ENCODE data around the gene SLC16A10.
A peak's percentile ranks its signal among the peaks of the same experiment; 100 is the strongest.
"Not testable (repeated sequence)": the region's sequence is repeated elsewhere in the genome, so short reads cannot be mapped to it uniquely, and the experiment has no call there.

The SLC16A10 gene

GRCh38 chr6:111087871-111088667, 766 bp downstream of the SLC16A10 start:
- DNase-seq, result peak; percentile 49

GRCh38 chr6:111088668-111089003, 1.3 kb downstream of the SLC16A10 start:
- DNase-seq, result no peak

GRCh38 chr6:111090766-111091165, 3.5 kb downstream of the SLC16A10 start:
- no peak for DNase-seq

GRCh38 chr6:111091987-111092386, 4.7 kb downstream of the SLC16A10 start:
- no peak for DNase-seq

- not testable (repeated sequence) for DNase-seq
Observed at GRCh38 chr6:111095488-111095887, 8.2 kb downstream of the SLC16A10 start.

DNA sequence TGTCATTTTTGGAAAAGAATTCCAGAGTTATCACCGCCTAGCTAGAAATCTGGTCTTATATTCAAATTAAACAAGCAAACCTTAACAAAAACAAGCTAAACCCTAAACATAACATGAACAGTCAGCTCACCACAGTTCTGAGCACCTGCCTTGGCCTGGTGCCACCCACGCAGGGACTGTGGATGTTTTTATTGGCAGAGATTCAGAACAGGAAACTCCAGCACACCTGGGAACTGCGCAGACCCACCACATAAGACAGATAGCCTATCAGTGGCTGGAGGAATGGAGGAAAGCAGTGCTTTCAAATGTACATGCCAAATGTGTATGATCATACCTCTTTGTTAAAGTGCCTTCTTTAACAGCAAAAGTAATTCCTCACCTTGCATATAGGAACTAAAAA, 8.9 kb downstream of the SLC16A10 start:
- peak; percentile 34 for DNase-seq

GRCh38 chr6:111098597-111098996, 11.3 kb downstream of the SLC16A10 start:
- DNase-seq, result no peak

DNA sequence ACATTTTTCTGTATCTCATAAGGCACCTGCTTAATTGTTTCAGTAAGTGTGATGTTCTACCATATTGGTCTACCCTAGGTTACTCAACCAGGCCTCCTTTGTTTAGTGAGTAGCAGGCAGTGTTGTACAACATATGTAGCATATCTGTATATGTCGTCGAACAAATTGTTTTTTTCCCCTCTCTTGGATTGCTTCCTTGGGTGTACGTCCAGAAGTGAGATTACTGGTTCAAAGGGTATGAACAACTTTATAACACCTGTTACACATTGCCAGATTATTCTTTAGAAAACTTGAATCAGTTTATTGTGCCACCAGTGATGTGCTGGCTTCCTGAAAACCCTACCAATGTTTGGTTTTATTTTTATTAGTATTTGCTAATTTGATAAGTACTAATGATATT, 14.7 kb downstream of the SLC16A10 start:
- DNase-seq, result no peak

DNA sequence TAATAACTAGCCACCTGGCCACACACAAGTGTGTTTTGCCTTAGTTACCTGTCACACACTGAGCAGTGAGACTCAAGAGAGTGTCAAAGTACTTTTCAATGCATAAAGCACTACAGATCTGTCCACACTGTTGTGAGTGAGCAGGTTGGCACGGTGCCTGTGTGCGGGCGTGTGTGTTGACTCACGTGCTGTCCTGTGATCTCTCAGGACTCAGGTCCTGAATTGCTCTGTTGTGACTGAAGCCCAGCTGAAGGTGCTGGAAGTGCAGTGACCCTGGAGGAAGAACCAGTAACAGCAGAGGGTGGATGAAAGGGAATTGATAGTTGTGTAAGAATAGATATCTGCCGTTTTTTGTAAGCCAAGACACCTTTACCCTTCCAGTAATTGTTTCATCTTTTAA, 18.3 kb downstream of the SLC16A10 start:
- no peak for DNase-seq

DNA sequence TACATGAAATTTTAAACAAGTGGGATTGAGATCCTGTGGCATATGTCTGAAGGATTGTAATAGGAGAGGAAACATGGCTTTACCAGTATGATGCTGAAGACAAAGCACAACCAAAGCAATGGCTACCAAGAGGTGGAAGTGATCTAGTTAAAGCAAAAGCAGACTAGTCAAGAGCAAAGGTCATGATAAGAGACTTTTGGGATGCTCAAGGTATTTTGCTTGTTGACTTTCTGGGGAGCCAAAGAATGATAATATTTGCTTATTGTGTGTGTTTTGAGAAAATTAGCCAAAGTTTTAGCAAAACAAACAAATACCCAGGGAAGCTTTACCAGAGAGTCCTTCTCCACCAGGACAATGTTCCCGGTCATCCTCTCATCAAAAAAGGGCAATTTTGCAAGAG, 20.3 kb downstream of the SLC16A10 start:
- no peak for DNase-seq

- no peak for DNase-seq
Observed at GRCh38 chr6:111110036-111110435, 22.7 kb downstream of the SLC16A10 start.

DNA sequence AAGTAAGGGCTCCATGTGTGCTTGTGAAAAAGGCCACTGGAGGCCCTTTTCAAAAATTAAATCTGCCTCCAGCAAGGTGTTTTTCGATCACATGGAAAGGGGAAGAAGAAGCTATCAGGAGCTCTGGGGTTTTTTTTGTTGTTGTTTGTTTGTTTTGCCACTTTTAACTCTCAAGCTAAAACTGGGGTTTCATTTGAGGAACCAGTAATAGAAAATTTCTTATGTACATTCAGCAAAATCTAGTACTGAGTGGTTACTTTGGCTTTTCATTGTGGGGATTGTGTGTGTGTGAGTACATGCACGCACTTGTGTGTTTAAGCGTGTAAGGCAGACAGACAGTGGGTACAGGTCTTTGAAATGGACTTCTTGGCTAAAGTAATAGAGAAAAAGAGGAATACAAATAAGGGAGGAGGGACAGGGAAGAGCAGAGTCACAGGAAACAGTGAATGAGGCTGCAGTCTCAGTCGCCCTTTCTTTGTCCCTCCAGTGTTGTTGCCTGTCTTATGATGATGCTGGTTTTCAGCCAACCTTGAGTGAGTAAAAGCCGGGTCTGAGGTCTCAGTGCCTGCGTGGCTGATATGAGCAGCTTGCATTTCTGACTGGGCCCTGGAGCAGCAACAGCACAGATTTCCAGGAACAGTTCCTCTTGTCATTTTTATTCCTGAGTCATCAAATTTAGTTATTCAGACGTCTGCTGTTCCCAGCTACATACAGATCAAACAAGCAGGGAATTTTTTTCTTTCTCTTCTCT, 26.2 kb downstream of the SLC16A10 start:
- no peak for DNase-seq

DNA sequence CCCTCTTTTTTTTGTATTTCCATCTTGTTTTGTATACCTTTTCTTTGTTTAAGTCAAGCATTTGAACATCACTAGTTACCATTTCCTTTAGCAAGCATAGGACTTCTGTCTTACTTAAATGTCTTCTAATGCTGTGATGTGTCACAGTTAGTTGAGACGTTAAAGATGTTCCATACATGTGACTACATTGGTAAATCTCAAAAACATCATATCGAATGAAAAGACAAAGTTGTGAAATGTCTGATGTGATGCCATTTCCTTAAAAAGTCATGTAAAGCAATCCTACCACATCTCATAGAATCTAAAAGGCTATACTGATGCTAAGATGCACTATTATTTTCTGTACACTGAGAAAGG, 26.8 kb downstream of the SLC16A10 start:
- DNase-seq, result no peak

DNA sequence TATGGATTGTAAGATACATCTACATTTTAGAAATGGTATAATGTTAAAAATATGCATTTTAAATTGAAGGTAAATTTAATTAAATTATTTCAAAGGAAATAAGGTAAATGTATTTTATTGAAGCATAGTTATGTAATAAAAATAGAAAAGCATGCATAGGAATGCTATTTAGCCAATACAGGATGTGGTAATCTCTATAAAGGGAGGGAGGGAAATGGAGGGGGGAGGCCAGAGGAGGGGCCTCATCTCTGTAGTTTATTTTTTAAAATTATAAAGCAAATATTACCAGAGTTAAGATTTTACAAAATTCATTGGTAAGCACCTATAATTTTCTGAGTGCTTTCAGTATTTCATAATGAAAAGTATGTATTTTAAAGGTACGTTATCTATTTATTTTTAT, 27.2 kb downstream of the SLC16A10 start:
- no peak for DNase-seq

DNA sequence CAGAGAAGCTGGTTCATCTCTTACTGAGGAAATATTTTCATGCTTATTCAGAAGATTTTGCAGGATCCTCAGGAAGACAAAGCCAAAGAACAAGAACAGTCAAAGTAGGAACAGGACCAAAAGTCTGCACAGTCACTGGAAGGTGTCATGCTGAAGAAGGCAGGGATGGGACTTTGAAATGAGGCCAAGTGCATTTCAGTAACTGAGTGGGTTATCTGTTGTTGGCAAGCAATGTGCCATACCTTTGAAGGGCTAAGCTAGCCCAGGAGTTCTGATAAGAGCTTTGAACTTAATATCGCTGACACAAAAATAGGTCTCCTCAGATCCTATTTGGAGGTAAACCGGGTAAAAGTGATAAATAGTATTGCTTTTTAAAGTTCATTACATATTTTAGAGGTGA, 31.5 kb downstream of the SLC16A10 start:
- DNase-seq, result no peak

DNA sequence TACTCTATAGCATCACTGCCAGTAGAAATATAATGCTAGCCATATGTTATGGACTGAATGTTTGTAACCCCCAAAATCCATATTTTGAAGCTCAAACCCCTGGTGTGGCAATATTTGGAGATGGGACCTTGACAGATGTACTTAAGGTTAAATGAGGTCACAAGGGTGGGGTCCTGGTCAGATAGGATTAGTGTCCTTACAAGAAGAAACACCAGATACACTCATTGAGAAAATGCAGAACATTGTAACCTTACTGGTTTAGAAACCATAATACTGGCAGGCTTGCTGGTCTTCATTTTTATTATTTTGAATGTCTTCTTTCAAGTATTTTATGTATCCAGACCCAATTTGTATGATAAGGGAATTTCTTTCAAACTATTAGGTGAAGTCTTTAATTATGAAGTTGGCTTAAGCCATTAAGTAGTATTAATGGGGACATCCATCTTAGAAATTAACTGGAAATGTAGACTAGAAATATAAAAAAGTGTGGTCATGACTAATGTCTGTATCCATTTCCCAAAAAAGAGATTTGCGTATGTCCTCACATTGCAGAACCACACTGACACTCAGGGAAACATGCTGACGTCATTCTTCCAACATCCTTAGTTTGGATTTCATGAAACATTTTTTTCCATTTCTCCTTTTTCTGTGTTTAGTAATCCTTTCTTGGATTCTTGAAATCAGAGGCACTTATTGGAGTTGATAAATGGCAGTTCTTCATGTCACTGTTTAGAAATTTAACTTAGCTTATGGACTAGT, 32.4 kb downstream of the SLC16A10 start:
- no peak for DNase-seq

- DNase-seq, result no peak
Observed at GRCh38 chr6:111121789-111122350, 34.6 kb downstream of the SLC16A10 start.

DNA sequence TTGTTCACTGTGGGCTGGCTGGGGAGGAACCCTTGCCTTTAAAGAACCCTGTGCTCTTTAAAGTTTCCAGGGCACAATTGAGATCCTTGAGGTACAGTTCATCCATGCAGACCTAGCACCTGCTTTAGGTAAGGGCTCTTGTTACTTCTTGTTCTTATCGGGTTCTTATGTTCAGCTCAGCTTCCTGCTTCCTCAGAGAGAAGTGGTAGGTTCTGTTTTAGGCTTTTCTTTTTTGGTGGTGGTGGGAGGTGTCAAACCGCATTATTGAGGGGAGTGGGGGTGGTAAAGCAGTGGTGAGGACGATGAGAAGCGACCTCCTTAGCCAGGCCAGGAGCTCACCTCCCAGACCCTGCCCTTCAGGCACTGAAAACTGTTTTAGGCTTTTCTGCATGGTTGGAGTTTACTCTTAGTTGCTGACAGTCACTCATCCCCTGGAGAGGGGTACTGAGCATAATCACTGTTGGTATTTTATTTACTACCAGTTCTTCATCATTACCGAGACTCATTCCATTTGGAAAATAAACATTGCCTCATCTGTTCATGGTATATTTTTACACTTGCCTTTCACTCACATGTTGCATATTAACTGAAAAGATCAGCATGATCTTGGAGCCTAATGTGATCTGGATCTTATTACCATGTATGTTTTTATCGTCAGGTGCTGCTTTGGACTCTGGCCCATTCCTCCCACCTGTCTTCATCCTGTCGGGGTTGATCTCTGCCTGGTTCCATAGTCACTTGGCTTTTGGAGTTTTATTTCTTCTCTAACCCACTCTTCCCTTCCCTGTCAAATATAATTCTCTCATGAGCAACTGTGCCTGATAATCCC, 35.4 kb downstream of the SLC16A10 start:
- DNase-seq, result no peak

DNA sequence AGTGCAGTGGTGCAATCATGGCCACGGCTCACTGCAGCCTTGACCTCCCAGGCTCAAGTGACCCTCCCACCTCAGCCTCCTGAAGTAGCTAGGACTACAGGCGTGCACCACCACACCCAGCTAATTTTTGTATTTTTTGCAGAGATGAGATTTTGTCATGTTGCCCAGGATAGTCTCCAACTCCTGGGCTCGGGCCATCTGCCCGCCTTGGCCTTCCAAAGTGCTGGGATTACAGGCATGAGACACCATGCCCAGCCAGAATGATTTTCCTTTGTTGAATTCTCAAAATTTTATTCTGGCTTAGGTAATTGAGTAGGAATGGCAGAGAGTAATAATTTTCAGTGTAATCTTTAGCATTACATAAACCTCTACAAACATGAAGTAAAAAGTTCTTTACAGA, 37.1 kb downstream of the SLC16A10 start:
- no peak for DNase-seq

DNA sequence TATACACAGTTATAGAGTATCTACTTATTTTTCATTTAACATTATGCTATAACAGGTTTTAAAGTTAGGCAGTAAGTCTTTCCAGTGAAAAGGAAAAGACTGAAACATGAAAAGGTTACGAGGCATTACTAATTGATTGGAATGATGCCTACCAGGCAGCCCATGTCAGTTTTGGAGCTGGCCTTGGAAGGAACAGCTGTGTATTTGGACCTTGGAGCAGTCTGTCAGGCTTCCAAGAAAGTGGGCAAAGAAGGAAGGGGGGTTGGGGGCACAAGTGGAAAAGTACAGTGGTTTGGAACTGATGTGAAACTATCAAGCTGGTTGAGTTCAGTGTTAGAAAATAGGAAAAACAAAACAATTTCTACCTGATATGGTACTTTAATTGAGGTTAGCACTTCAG, 41.7 kb downstream of the SLC16A10 start:
- DNase-seq, result no peak

- not testable (repeated sequence) for DNase-seq
Observed at GRCh38 chr6:111131018-111131417, 43.7 kb downstream of the SLC16A10 start.

DNA sequence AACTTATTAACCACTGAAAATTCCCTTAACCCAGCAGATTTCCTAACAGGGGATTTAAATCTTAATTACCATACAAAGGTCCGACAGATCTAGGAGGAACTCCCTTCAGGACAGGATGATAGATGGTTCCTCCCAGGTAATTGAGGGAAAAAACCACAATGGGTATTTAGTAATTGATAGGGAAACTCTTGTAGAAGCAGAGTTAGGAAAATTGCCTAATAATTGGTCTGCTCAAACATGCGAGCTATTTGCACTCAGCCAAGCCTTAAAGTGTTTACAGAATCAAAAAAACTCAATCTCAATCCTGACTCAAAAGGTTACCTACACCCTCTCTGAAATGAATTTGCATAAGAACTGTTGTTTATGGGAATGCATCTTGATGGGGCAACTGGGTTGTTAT, 45.4 kb downstream of the SLC16A10 start:
- not testable (repeated sequence) for DNase-seq

All from activated CD4-positive, alpha-beta T cell treated with anti-CD3 and anti-CD28 coated beads for 1 hour (primary cell).